Prostate gland (tissue), 2 donors: ENCODE results near the gene TNRC18.
"Not testable (repeated sequence)": the region's sequence is repeated elsewhere in the genome, so short reads cannot be mapped to it uniquely, and the experiment has no call there.

ENCODE experiments used
- CTCF ChIP-seq, 4 experiments: fragments of 200-600 bp in 2 of 4; fragments of 450-650 bp in 2 of 4; sonication (generic) in 2 of 4; IDR thresholded peaks; 1 replicate in 3 of 4; 2 replicates in 1 of 4; pipeline ENCODE4 v1.5.1; 2016 to 2019; ENCODE audit warnings: antibody characterized with exemption in 4 of 4, mild to moderate bottlenecking in 2 of 4, moderate library complexity in 2 of 4
- POLR2A ChIP-seq: fragments of 450-650 bp; IDR thresholded peaks from one replicate; pipeline ENCODE4 v1.6.1; 2016; ENCODE audit warnings: antibody characterized with exemption, mild to moderate bottlenecking
- POLR2AphosphoS5 ChIP-seq: sonication (generic); formaldehyde crosslinking; IDR thresholded peaks from one replicate; pipeline ENCODE4 v1.6.1; 2017; ENCODE audit warnings: antibody characterized with exemption

- TF ChIP-seq CTCF (IDR thresholded peaks at IDR 0.05); POLR2A; POLR2AphosphoS5: not testable (repeated sequence)
Observed at GRCh38 chr7:5260530-5261068, 163.0 kb downstream of the TNRC18 start.
